ENCODE data around the gene BICRAL.
"Not testable (repeated sequence)": the region's sequence is repeated elsewhere in the genome, so short reads cannot be mapped to it uniquely, and the experiment has no call there.

The BICRAL gene

GRCh38 chr6:42797696-42798095 lies 15.8 kb downstream of the BICRAL start:
- DNase-seq, result not testable (repeated sequence)

- no peak for DNase-seq
Observed at GRCh38 chr6:42805297-42805861, 23.5 kb downstream of the BICRAL start.

GRCh38 chr6:42806359-42806758 lies 24.5 kb downstream of the BICRAL start:
- DNase-seq, result not testable (repeated sequence)

- DNase-seq, result no peak
Observed at GRCh38 chr6:42808492-42809483, 26.9 kb downstream of the BICRAL start.

GRCh38 chr6:42813074-42813645 lies 31.3 kb downstream of the BICRAL start:
- DNase-seq, result no peak

GRCh38 chr6:42813906-42814444 lies 32.1 kb downstream of the BICRAL start:
- no peak for DNase-seq

- not testable (repeated sequence) for DNase-seq
Observed at GRCh38 chr6:42815726-42816125, 33.9 kb downstream of the BICRAL start.

GRCh38 chr6:42817907-42818306 lies 36.1 kb downstream of the BICRAL start:
- DNase-seq, result no peak

- DNase-seq, result no peak
Observed at GRCh38 chr6:42818416-42818815, 36.6 kb downstream of the BICRAL start.

- no peak for DNase-seq
Observed at GRCh38 chr6:42818878-42819277, 37.0 kb downstream of the BICRAL start.

GRCh38 chr6:42819803-42820511 lies 38.1 kb downstream of the BICRAL start:
- DNase-seq, result no peak

- DNase-seq, result no peak
Observed at GRCh38 chr6:42820512-42821340, 38.9 kb downstream of the BICRAL start.

GRCh38 chr6:42821341-42821668 lies 39.5 kb downstream of the BICRAL start:
- DNase-seq, result no peak

- no peak for DNase-seq
Observed at GRCh38 chr6:42821846-42822245, 40.0 kb downstream of the BICRAL start.

- DNase-seq, result no peak
Observed at GRCh38 chr6:42829561-42830092, 47.8 kb downstream of the BICRAL start.

GRCh38 chr6:42831237-42831636 lies 49.4 kb downstream of the BICRAL start:
- no peak for DNase-seq

GRCh38 chr6:42834056-42834455 lies 52.2 kb downstream of the BICRAL start:
- no peak for DNase-seq

GRCh38 chr6:42841844-42842584 lies 60.2 kb downstream of the BICRAL start:
- DNase-seq, result no peak

- DNase-seq, result no peak
Observed at GRCh38 chr6:42845327-42845694, 63.5 kb downstream of the BICRAL start.

- DNase-seq, result no peak
Observed at GRCh38 chr6:42846505-42846904, 64.7 kb downstream of the BICRAL start.

GRCh38 chr6:42848700-42849099 lies 66.8 kb downstream of the BICRAL start:
- DNase-seq, result no peak

Data from activated naive CD4-positive, alpha-beta T cell (primary cell).